Fibroblast of lung (primary cell): ENCODE data around the gene TRERF1.

Experiments
- EZH2 ChIP-seq: IDR thresholded peaks from 2 replicates; pipeline ENCODE4 v1.5.1; 2012; ENCODE audit warnings: low read length, control low read depth, mild to moderate bottlenecking; ENCODE audit errors: missing control alignments
- TF ChIP-seq, protein P1 (sequence below), 2 donors: IDR thresholded peaks in 1 of 2; conservative IDR thresholded peaks in 1 of 2; 1 replicate in 1 of 2; 2 replicates in 1 of 2; pipeline ENCODE4 v1.5.1; 2011 to 2012; ENCODE audit warnings: low read length in 2 of 2, control low read depth in 1 of 2, inconsistent platforms in 1 of 2, low read depth in 1 of 2, mild to moderate bottlenecking in 1 of 2

DNA sequence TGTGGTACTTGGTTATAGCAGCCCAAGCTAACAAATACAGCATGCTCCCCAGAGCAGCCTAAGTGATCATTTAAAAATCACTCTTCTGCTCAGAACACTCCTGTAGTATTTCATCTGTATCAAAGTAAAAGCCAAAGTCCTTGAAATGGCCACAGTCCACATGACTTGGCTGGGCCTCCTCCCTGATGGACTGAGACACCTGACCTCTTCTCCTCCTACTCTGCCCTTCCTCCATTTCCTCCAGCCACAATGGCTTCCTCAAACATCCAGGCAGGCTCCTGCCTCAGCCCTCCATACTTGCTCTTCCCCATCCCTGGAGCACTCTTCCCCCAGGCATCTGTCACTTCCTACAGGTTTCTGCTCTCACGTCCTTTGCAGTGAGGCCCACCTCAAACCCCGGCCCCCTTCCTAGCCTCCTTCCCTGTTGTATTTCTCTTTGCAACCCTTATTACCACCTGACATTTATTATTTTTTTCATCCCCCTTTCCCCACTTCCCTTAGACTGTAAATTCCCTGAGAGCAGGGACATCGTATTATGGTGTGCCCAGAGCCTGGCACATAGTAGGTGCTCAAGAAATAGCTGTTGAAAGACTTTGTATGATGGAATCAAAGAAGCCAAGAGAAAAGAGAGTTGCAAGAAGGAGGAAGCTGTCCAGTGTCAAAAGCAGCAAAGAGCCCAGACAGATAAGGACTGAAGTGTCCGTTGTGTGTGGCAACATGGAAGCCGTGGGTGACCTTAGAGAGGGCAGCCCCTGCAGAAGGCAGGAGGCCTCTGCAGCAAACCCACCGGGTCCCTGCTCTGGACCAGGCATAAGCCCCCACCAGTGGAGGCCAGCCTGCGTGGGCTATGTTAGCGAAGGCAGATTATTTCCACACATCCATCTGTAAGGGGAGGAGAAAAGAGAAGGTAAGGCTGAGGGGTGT is 87.5 kb downstream of the TRERF1 start:
- TF ChIP-seq, protein P1, sequence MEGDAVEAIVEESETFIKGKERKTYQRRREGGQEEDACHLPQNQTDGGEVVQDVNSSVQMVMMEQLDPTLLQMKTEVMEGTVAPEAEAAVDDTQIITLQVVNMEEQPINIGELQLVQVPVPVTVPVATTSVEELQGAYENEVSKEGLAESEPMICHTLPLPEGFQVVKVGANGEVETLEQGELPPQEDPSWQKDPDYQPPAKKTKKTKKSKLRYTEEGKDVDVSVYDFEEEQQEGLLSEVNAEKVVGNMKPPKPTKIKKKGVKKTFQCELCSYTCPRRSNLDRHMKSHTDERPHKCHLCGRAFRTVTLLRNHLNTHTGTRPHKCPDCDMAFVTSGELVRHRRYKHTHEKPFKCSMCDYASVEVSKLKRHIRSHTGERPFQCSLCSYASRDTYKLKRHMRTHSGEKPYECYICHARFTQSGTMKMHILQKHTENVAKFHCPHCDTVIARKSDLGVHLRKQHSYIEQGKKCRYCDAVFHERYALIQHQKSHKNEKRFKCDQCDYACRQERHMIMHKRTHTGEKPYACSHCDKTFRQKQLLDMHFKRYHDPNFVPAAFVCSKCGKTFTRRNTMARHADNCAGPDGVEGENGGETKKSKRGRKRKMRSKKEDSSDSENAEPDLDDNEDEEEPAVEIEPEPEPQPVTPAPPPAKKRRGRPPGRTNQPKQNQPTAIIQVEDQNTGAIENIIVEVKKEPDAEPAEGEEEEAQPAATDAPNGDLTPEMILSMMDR (conservative IDR thresholded peaks at IDR 0.05 in 1 of 2, IDR thresholded peaks at IDR 0.05 in 1 of 2; ENCODE audit: low read depth in 1 of 2, low read length in 2 of 2): no peak
- no peak for TF ChIP-seq EZH2
